Adrenal gland (tissue), 12 donors: ENCODE measurements around the gene ZBTB7C. TPM values are rescaled to one million over a fixed set of nuclear protein-coding genes. Genes with fewer than 3 reads are reported as not detected.

ENCODE experiments used
- DNase-seq, 7 donors: peaks; one replicate each; pipeline ENCODE4 v3.0.0-alpha.2; 2019 to 2020
- H3K27ac ChIP-seq, 5 donors: fragments of 200-600 bp; sonication (generic) in 4 of 5; 1 replicate in 3 of 5; 2 replicates in 2 of 5; pipeline versions ENCODE4 v1.5.1 to v1.8.0; 2016 to 2020; ENCODE audit warnings: mild to moderate bottlenecking in 1 of 5
- H3K27me3 ChIP-seq: fragments of 200-600 bp; 2 replicates; pipeline ENCODE4 v1.8.0; 2021
- H3K36me3 ChIP-seq, 2 donors: fragments of 200-600 bp; replicated peaks in 1 of 2; 1 replicate in 1 of 2; 2 replicates in 1 of 2; pipeline versions ENCODE4 v1.5.1 to v1.8.0; 2018 to 2022
- H3K4me1 ChIP-seq, 2 donors: fragments of 200-600 bp; replicated peaks in 1 of 2; 1 replicate in 1 of 2; 2 replicates in 1 of 2; pipeline versions ENCODE4 v1.5.1 to v1.8.0; 2018 to 2021
- H3K4me3 ChIP-seq, 4 donors: fragments of 200-600 bp; sonication (generic) in 3 of 4; one replicate each; pipeline ENCODE4 v1.5.1; 2016 to 2018
- H3K9me3 ChIP-seq, 3 donors: fragments of 200-600 bp; sonication (generic) in 1 of 3; replicated peaks in 1 of 3; 1 replicate in 2 of 3; 2 replicates in 1 of 3; pipeline versions ENCODE4 v1.5.1 to v1.8.0; 2016 to 2021
- POLR2A ChIP-seq, 2 donors: fragments of 450-650 bp; IDR thresholded peaks; one replicate each; pipeline ENCODE4 v1.6.1; 2017; ENCODE audit warnings: antibody characterized with exemption in 2 of 2, mild to moderate bottlenecking in 2 of 2, moderate library complexity in 1 of 2
- WGBS, 4 donors: extraction: QIAGEN DNeasy Blood & Tissue Kit in 2 of 4; methylation state at CpG; one replicate each; pipeline versions ENCODE4 v1.1.5 to v1.1.7; 2013 to 2017; 5-methylcytosine and 5-hydroxymethylcytosine counted together
- intact Hi-C, 2 donors: fragments of 100-400 bp; cut with DNase I; formaldehyde crosslinking; loops; one replicate each; pipeline versions ENCODE4 v1.14.1 to v1.15.0; 2022 to 2023
- polyA plus RNA-seq, 3 donors: library from polyadenylated mRNA; stranded (reverse); fragments of 200-250 nt in 2 of 3; fragments of 350-450 nt in 1 of 3; fragmentation: Illumina TruSeq in 1 of 3; extraction: RNeasy Lipid Tissue Mini Kit (QIAGEN cat#74804) in 1 of 3; gene quantifications; one replicate each; pipeline ENCODE4 v1.2.3, GENCODE V29; 2013 to 2014
- total RNA-seq, 9 donors: library from RNA; depleted of rRNA in 4 of 9; stranded (reverse); fragments of >200 nt in 4 of 9; fragments of 120-200 nt in 1 of 9; fragmentation: NEBNext Ultra II Directional in 1 of 9; extraction: Animal tissue kit (Norgen Biotek cat#: 25700) in 1 of 9; gene quantifications; one replicate each; pipeline versions ENCODE4 v1.1.0 to v1.2.4, GENCODE V29; 2013 to 2023
- TF ChIP-seq, protein P1 (sequence below), 6 experiments: fragments of 450-650 bp in 4 of 6; fragments of 200-600 bp in 2 of 6; sonication (generic) in 1 of 6; IDR thresholded peaks; 1 replicate in 5 of 6; 2 replicates in 1 of 6; pipeline versions ENCODE4 v1.5.1 to v1.8.0; 2016 to 2021; ENCODE audit warnings: antibody characterized with exemption in 6 of 6, mild to moderate bottlenecking in 2 of 6, moderate library complexity in 1 of 6
- donor health status: healthy with polysubstance abuse.
- donor health status: Bipolar disorder and iron deficiency.
- donor health status: DM: yes; HTN: yes; CAD: no.
- donor health status: DM: no; HTN: no; CAD: no.
- donor health status: DM: no; HTN: no; CAD: no.
- donor health status: DM: yes; HTN: yes; CAD: no.

ZBTB7C gene
- total and polyA plus RNA-seq, 12 donors: 5.2 to 42.8 (median 26.8) TPM

DNA sequence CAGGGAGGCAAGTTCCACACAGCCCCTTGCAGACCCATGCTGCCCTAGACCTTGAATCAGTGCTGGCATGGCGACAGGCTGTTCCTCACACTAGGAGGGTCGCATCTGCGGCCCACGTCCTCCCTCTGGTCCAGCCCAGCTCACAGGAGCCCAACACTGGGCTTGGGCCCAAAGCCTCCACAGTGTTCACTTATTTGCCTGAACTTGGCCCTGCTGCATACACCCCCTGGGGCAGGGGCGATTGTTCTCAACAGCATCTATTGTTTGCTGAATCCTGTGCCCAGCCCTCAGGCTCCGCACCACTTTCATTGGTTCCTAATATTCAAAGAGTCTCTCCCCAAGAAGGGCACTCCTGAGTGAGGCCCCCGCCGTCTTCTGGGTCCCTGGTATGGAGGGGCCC, 90.7 kb downstream of the ZBTB7C start:
- H3K27ac ChIP-seq: no peak overlapping the region
- 83 to 91% (median 88%) methylated on average over 6 to 8 of the region's 8 CpGs for WGBS, 4 donors

DNA sequence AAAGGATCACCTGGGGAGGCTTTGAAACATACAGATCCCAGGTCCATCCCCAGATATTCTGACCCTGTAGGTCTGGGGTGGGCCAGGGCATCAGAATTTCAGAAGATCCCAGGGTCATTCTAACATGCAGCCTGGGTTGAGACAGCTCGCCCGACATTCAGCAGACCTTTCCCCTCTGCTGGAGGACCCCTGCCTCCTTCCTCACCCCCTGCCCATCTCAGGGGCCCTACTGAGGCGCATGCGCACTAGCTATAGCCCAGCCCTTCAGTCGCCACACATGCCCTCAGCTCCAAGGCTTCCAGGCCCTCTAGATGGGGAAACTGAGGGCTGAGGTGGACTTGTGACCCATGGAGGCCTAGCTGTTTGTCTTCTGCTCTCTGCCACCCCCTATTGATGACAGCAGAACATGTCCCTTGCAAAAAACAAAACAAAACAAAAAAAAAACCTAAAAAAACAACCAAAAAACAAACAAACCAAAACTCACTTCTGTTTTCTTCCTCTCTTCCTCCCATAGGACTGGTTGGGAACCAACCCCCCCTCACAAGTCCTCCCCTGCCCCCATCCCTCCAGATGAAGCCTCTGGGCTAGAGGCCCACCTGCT, 91.3 kb downstream of the ZBTB7C start:
- peaks cover 13 to 18% of the 10 kb centered on the region in 2 donors for H3K4me1 ChIP-seq
- H3K27ac ChIP-seq: no peak overlapping the region
- TF ChIP-seq, protein P1, sequence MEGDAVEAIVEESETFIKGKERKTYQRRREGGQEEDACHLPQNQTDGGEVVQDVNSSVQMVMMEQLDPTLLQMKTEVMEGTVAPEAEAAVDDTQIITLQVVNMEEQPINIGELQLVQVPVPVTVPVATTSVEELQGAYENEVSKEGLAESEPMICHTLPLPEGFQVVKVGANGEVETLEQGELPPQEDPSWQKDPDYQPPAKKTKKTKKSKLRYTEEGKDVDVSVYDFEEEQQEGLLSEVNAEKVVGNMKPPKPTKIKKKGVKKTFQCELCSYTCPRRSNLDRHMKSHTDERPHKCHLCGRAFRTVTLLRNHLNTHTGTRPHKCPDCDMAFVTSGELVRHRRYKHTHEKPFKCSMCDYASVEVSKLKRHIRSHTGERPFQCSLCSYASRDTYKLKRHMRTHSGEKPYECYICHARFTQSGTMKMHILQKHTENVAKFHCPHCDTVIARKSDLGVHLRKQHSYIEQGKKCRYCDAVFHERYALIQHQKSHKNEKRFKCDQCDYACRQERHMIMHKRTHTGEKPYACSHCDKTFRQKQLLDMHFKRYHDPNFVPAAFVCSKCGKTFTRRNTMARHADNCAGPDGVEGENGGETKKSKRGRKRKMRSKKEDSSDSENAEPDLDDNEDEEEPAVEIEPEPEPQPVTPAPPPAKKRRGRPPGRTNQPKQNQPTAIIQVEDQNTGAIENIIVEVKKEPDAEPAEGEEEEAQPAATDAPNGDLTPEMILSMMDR (IDR thresholded peaks at IDR 0.05): peak in 2 of 6 experiments; percentile 30 to 34
- TF ChIP-seq POLR2A (IDR thresholded peaks at IDR 0.05): no peak
- H3K9me3 ChIP-seq: no peaks in the 10 kb centered on the region
- H3K36me3 ChIP-seq: no peaks in the 10 kb centered on the region
- H3K4me3 ChIP-seq: no peak overlapping the region
- no peak for DNase-seq
- 93 to 100% (median 99%) methylated on average over 5 of the region's 5 CpGs for WGBS, 4 donors
- intact Hi-C loops: loop anchor here in 1 of 2 donors (10.0 kb wide), 1 partner anchor 53 kb away; no protein-coding TSS in a partner anchor
- H3K27me3 ChIP-seq: no peaks in the 10 kb centered on the region

More for the DNA sequence above, 90.7 kb downstream of the ZBTB7C start:
- no peaks in the 10 kb centered on the region for H3K36me3 ChIP-seq
- no peaks in the 10 kb centered on the region for H3K9me3 ChIP-seq
- DNase-seq: no peak
- intact Hi-C loops: loop anchor here in 1 of 2 donors (10.0 kb wide), 1 partner anchor 54 kb away; no protein-coding TSS in a partner anchor
- H3K4me1 ChIP-seq: peaks cover 13 to 18% of the 10 kb centered on the region in 2 donors
- no peaks in the 10 kb centered on the region for H3K27me3 ChIP-seq
- no peak overlapping the region for H3K4me3 ChIP-seq
- TF ChIP-seq, protein P1 (IDR thresholded peaks at IDR 0.05): no peak
- no peak for TF ChIP-seq POLR2A (IDR thresholded peaks at IDR 0.05)

DNA sequence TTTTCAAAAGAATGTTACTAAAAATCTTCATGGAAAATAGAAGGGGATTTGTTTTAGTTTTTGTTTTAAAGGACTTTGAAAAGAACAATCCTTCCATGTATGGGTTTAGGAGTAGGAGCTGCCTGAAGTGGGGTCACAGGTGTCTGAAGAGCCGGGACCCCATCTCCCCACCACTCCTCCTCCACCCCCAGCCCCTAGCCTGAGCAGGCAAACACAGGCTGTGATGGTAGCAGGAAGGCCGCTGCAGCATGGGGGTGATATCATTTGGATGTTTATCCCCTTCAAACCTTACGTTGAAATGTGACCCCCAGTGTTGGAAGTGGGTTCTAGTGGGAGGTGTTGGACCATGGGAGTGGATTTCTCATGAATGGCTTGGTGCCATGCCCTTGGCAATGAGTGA, 93.0 kb downstream of the ZBTB7C start:
- Histone ChIP-seq H3K36me3 (no peaks in the 10 kb centered on the region), H3K27me3 (no peaks in the 10 kb centered on the region), H3K4me3 (no peak overlapping the region), H3K27ac (no peak overlapping the region), H3K9me3 (no peaks in the 10 kb centered on the region), H3K4me1 (peaks cover 13 to 18% of the 10 kb centered on the region in 2 donors)
- TF ChIP-seq, protein P1 (IDR thresholded peaks at IDR 0.05): no peak
- TF ChIP-seq POLR2A (IDR thresholded peaks at IDR 0.05): no peak
- WGBS, 4 donors: 63 to 94% (median 91%) methylated on average over 1 to 3 of the region's 3 CpGs
- intact Hi-C loops: loop anchor here in 1 of 2 donors (10.0 kb wide), 1 partner anchor 51 kb away; no protein-coding TSS in a partner anchor
- DNase-seq: no peak

DNA sequence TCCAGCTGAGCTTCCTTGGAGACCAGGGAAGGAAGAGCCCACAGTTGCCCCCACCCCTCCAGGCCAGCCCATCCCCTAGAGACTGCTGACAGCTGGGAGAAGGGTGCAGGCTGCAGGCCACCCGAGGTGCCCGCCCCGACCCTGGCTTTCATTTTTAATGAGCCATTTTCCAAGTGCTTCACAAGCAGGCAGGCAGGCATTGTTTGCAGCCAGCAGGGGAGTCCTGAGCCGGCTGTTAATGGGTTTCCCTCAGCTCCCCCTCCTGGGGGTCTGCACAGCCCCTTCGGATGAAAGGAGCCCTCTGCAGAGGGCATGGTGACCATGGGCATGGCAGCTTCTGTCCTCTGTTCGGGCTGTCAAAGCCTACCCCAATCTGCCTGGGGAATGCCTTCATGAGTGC, 94.5 kb downstream of the ZBTB7C start:
- H3K4me3 ChIP-seq: no peak overlapping the region
- no peak for DNase-seq
- H3K9me3 ChIP-seq: no peaks in the 10 kb centered on the region
- TF ChIP-seq, protein P1 (IDR thresholded peaks at IDR 0.05): no peak
- no peak for TF ChIP-seq POLR2A (IDR thresholded peaks at IDR 0.05)
- intact Hi-C loops: loop anchor here in 1 of 2 donors (10.0 kb wide), 1 partner anchor 50 kb away; no protein-coding TSS in a partner anchor
- 41 to 71% (median 66%) methylated on average over 6 of the region's 6 CpGs for WGBS, 4 donors
- no peaks in the 10 kb centered on the region for H3K27me3 ChIP-seq
- H3K4me1 ChIP-seq: peaks cover 6 to 7% of the 10 kb centered on the region in 2 donors
- H3K27ac ChIP-seq: no peak overlapping the region
- no peaks in the 10 kb centered on the region for H3K36me3 ChIP-seq
